SK-N-SH treated with all-trans-retinoic acid at 6 μM for 48 hours (cell line): ENCODE results near the gene RAI2.

Source experiments
- BACH2 ChIP-seq: fragments of 250-450 bp; sonication (Bioruptor Pico); IDR thresholded peaks from 2 replicates; pipeline ENCODE4 v1.9.0; 2021; ENCODE audit warnings: mild to moderate bottlenecking, borderline replicate concordance
- TF ChIP-seq, protein P1 (sequence below): fragments of 250-450 bp; sonication (Bioruptor Pico); IDR thresholded peaks from 2 replicates; pipeline ENCODE4 v1.5.1; 2020; ENCODE audit warnings: low read depth, mild to moderate bottlenecking, moderate library complexity
- TF ChIP-seq, protein P2 (sequence below): fragments of 250-450 bp; sonication (Bioruptor Pico); IDR thresholded peaks from 2 replicates; pipeline ENCODE4 v1.5.0; 2020; ENCODE audit warnings: mild to moderate bottlenecking, moderate library complexity

- no peak for TF ChIP-seq BACH2 (CRISPR knock-in tag)
- TF ChIP-seq, protein P1, sequence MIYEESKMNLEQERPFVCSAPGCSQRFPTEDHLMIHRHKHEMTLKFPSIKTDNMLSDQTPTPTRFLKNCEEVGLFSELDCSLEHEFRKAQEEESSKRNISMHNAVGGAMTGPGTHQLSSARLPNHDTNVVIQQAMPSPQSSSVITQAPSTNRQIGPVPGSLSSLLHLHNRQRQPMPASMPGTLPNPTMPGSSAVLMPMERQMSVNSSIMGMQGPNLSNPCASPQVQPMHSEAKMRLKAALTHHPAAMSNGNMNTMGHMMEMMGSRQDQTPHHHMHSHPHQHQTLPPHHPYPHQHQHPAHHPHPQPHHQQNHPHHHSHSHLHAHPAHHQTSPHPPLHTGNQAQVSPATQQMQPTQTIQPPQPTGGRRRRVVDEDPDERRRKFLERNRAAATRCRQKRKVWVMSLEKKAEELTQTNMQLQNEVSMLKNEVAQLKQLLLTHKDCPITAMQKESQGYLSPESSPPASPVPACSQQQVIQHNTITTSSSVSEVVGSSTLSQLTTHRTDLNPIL (CRISPR knock-in tag), result no peak
- TF ChIP-seq, protein P2, sequence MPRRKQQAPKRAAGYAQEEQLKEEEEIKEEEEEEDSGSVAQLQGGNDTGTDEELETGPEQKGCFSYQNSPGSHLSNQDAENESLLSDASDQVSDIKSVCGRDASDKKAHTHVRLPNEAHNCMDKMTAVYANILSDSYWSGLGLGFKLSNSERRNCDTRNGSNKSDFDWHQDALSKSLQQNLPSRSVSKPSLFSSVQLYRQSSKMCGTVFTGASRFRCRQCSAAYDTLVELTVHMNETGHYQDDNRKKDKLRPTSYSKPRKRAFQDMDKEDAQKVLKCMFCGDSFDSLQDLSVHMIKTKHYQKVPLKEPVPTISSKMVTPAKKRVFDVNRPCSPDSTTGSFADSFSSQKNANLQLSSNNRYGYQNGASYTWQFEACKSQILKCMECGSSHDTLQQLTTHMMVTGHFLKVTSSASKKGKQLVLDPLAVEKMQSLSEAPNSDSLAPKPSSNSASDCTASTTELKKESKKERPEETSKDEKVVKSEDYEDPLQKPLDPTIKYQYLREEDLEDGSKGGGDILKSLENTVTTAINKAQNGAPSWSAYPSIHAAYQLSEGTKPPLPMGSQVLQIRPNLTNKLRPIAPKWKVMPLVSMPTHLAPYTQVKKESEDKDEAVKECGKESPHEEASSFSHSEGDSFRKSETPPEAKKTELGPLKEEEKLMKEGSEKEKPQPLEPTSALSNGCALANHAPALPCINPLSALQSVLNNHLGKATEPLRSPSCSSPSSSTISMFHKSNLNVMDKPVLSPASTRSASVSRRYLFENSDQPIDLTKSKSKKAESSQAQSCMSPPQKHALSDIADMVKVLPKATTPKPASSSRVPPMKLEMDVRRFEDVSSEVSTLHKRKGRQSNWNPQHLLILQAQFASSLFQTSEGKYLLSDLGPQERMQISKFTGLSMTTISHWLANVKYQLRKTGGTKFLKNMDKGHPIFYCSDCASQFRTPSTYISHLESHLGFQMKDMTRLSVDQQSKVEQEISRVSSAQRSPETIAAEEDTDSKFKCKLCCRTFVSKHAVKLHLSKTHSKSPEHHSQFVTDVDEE (CRISPR knock-in tag), result no peak
Measured at GRCh38 chrX:17750436-17750835, 110.7 kb downstream of the RAI2 start.
